Gastroesophageal sphincter (tissue), 4 donors: ENCODE data around the gene CDCA7. TPM values are rescaled to one million over a fixed set of nuclear protein-coding genes. Genes with fewer than 3 reads are reported as not detected.

Source experiments
- ATAC-seq: fragments of 150-250 bp; one replicate; pipeline ENCODE4 v1.9.1; 2016; ENCODE audit warnings: mild to moderate bottlenecking, moderate library complexity
- H3K27ac ChIP-seq, 4 donors: fragments of 200-600 bp; sonication (generic) in 3 of 4; 1 replicate in 3 of 4; 2 replicates in 1 of 4; pipeline ENCODE4 v1.5.1; 2016 to 2019
- H3K27me3 ChIP-seq: fragments of 200-600 bp; sonication (generic); one replicate; pipeline ENCODE4 v1.5.1; 2019
- H3K36me3 ChIP-seq, 2 donors: fragments of 200-600 bp; sonication (generic); one replicate each; pipeline ENCODE4 v1.5.1; 2019; ENCODE audit warnings: control low read depth in 1 of 2
- H3K4me1 ChIP-seq, 3 donors: fragments of 200-600 bp; sonication (generic); 1 replicate in 2 of 3; 2 replicates in 1 of 3; pipeline ENCODE4 v1.5.1; 2016 to 2019; ENCODE audit warnings: control low read depth in 2 of 3
- H3K4me3 ChIP-seq, 2 donors: fragments of 200-600 bp; sonication (generic); one replicate each; pipeline ENCODE4 v1.5.1; 2019; ENCODE audit warnings: mild to moderate bottlenecking in 1 of 2, moderate library complexity in 1 of 2
- H3K9me3 ChIP-seq, 3 donors: fragments of 200-600 bp; sonication (generic); one replicate each; pipeline ENCODE4 v1.5.1; 2017 to 2019; ENCODE audit warnings: control low read depth in 2 of 3
- EP300 ChIP-seq: sonication (generic); formaldehyde crosslinking; IDR thresholded peaks from one replicate; pipeline ENCODE4 v1.6.1; 2017; ENCODE audit warnings: antibody characterized with exemption, mild to moderate bottlenecking
- POLR2A ChIP-seq, 2 donors: fragments of 450-650 bp; IDR thresholded peaks; one replicate each; pipeline ENCODE4 v1.6.1; 2017; ENCODE audit warnings: antibody characterized with exemption in 2 of 2, mild to moderate bottlenecking in 2 of 2, moderate library complexity in 1 of 2
- POLR2AphosphoS5 ChIP-seq: sonication (generic); formaldehyde crosslinking; IDR thresholded peaks from one replicate; pipeline ENCODE4 v1.6.1; 2017; ENCODE audit warnings: antibody characterized with exemption
- WGBS, 2 donors: methylation state at CpG; one replicate each; pipeline ENCODE4 v1.1.5; 2018; ENCODE audit warnings: low coverage in 1 of 2; 5-methylcytosine and 5-hydroxymethylcytosine counted together
- total RNA-seq, 4 donors: library from RNA; depleted of rRNA; stranded (reverse); fragments of >200 nt; gene quantifications; one replicate each; pipeline ENCODE4 v1.1.0, GENCODE V29; 2016
- TF ChIP-seq, protein P1 (sequence below), 4 experiments: fragments of 200-600 bp in 2 of 4; fragments of 450-650 bp in 2 of 4; sonication (generic) in 1 of 4; IDR thresholded peaks; one replicate each; pipeline ENCODE4 v1.5.1; 2017 to 2019; ENCODE audit warnings: antibody characterized with exemption in 4 of 4, mild to moderate bottlenecking in 2 of 4, moderate library complexity in 2 of 4

Gene CDCA7
- total RNA-seq, 4 donors from 2014 or later = 1.5 to 5.2 (median 4.0) TPM

DNA sequence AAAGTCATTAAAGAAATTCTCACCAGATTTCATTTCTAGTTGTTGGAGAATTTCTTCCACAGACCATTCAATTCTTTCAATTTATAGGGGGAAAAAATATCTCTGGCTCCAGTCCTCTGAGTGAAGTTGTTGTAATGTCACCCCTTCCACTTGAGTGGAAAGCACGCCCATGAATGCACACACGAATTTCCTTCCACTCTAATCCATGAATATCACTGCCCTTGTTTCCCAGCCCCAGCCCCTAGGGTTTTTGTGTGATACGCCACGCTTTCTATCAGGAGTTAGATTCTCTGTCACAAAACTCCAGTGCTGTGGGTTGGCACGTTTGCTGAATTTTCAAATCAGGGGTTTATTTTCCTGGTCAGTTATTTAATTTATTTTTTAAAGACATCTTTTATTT, 38.1 kb downstream of the CDCA7 start:
- no peaks in the 10 kb centered on the region for H3K4me1 ChIP-seq
- no peaks in the 10 kb centered on the region for H3K9me3 ChIP-seq
- no peak overlapping the region for H3K27ac ChIP-seq
- TF ChIP-seq EP300 (no peak), POLR2A (IDR thresholded peaks at IDR 0.05) (no peak), POLR2AphosphoS5 (no peak)
- TF ChIP-seq, protein P1, sequence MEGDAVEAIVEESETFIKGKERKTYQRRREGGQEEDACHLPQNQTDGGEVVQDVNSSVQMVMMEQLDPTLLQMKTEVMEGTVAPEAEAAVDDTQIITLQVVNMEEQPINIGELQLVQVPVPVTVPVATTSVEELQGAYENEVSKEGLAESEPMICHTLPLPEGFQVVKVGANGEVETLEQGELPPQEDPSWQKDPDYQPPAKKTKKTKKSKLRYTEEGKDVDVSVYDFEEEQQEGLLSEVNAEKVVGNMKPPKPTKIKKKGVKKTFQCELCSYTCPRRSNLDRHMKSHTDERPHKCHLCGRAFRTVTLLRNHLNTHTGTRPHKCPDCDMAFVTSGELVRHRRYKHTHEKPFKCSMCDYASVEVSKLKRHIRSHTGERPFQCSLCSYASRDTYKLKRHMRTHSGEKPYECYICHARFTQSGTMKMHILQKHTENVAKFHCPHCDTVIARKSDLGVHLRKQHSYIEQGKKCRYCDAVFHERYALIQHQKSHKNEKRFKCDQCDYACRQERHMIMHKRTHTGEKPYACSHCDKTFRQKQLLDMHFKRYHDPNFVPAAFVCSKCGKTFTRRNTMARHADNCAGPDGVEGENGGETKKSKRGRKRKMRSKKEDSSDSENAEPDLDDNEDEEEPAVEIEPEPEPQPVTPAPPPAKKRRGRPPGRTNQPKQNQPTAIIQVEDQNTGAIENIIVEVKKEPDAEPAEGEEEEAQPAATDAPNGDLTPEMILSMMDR (IDR thresholded peaks at IDR 0.05) = no peak
- 68% methylated on average over 5 of the region's 5 CpGs; no CpG with 5 or more reads in 1 of the 2 donors for WGBS, 2 donors
- H3K36me3 ChIP-seq = no peaks in the 10 kb centered on the region
- H3K27me3 ChIP-seq = peaks cover 33% of the 10 kb centered on the region
- no peak for ATAC-seq
- H3K4me3 ChIP-seq = no peak overlapping the region

DNA sequence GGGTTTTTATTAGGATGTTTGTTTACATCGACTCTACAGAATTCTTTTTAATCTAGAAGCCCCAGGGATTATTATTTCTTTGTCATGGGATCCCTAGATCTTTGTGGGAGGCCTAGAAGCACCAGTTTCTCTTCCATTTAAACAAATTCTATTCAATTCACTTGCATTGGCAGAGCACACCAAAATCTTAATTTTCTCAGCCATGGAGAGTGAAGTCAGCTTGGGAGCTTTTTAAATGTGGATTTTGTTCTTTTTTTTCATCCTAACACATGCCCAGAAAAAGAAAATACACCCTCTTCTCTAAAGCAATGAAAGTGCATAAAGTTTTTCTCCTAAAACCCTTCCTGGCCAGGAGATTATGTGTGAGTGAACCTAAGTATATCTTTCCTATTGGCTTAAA, 38.5 kb downstream of the CDCA7 start:
- Histone ChIP-seq H3K27ac (no peak overlapping the region), H3K36me3 (no peaks in the 10 kb centered on the region), H3K4me3 (no peak overlapping the region), H3K4me1 (no peaks in the 10 kb centered on the region), H3K9me3 (no peaks in the 10 kb centered on the region), H3K27me3 (peaks cover 38% of the 10 kb centered on the region)
- 56 to 73% methylated on average over 1 of the region's 1 CpG for WGBS, 2 donors
- no peak for TF ChIP-seq EP300
- TF ChIP-seq POLR2AphosphoS5 = no peak
- TF ChIP-seq POLR2A (IDR thresholded peaks at IDR 0.05) = no peak
- TF ChIP-seq, protein P1 (IDR thresholded peaks at IDR 0.05) = no peak
- ATAC-seq = no peak

DNA sequence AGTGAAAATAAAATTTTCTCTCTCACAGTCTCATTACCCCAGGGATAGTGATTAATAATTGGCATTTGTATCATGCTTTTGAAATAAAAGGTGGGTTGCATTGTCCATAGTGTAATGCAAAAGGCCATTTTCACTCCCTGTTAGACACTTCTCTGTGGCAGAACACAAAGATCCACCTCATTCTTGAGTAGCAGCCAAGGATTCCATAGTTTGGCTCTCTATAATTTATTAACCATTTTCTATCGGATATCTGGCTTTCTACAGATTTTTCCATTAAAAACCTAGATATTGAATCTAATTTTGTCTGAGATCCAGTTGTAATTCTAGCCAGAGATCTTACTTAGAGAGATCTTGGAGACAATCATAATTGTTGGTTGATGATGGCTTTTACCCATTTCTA, 39.0 kb downstream of the CDCA7 start:
- Histone ChIP-seq H3K27ac (no peak overlapping the region), H3K9me3 (no peaks in the 10 kb centered on the region), H3K4me3 (no peak overlapping the region), H3K36me3 (no peaks in the 10 kb centered on the region), H3K4me1 (no peaks in the 10 kb centered on the region), H3K27me3 (peaks cover 42% of the 10 kb centered on the region)
- TF ChIP-seq POLR2AphosphoS5 = no peak
- TF ChIP-seq, protein P1 (IDR thresholded peaks at IDR 0.05) = no peak
- no peak for TF ChIP-seq EP300
- no peak for TF ChIP-seq POLR2A (IDR thresholded peaks at IDR 0.05)
- 50 to 71% methylated on average over 1 of the region's 1 CpG for whole genome bisulfite sequencing, 2 donors
- ATAC-seq = no peak

GRCh38 chr2:173394091-173394974, 39.7 kb downstream of the CDCA7 start:
- ATAC-seq = no peak
- no peaks in the 10 kb centered on the region for H3K36me3 ChIP-seq
- WGBS, 2 donors = 43 to 68% methylated on average over 5 to 6 of the region's 8 CpGs
- no peak overlapping the region for H3K4me3 ChIP-seq
- TF ChIP-seq EP300 (no peak), POLR2AphosphoS5 (no peak), POLR2A (IDR thresholded peaks at IDR 0.05) (no peak)
- TF ChIP-seq, protein P1 (IDR thresholded peaks at IDR 0.05) = no peak
- H3K9me3 ChIP-seq = no peaks in the 10 kb centered on the region
- H3K27ac ChIP-seq = no peak overlapping the region
- no peaks in the 10 kb centered on the region for H3K4me1 ChIP-seq
- peaks cover 49% of the 10 kb centered on the region for H3K27me3 ChIP-seq
